IPS-NIHi7 (cell line): ENCODE measurements around the gene ATP5F1A.
"Not testable (repeated sequence)": the region's sequence is repeated elsewhere in the genome, so short reads cannot be mapped to it uniquely, and the experiment has no call there.

Source experiments
- DNase-seq: peaks from one replicate; pipeline ENCODE4 v3.0.0; 2012; ENCODE audit warnings: mixed read lengths; ENCODE audit errors: extremely low spot score

Gene ATP5F1A

DNA sequence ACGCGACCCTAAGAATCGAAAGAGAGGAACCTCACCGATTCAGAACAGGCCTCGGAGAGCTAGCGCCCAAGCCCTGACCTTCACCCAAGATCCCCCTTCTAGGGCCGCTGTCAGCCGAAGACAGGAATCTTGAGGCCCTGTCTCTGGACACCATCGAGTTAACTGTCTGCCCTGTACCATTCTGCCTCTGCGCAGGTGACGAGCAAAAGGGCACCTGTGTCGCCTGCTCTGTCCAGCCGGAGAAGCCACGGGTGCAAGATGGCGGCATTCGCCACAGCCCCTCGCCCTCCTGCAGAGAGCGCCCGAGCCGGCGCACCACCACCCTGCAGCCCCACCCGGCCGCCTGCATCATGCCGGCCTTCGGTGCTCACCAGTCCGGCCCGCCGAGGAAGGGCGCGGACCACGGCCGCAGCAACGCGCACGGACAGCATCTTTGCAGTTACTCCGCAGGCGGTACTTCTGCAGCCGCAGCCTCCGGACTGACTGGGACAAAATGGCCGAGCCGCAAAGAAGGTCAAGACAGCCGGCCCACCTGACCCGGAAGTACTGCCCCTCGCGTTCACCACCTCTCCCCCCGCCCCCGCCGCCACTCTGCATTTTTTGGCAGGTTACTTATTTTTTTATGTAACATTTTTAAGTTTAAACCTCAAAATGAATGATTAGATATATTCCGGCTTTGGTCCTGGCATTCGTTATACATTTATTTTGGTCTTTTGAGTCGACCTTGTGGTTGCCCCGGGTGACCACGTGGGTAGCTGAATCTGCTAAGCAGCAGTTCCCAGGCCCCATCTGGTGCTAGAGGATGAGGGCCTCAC is at the start of gene ATP5F1A:
Gene ATP5F1A, minus strand, starts transcription at position 496 of the 815 bp plus-strand sequence. Its CDS starts 65 bp downstream, at position 431.
- peak; percentile 87 for DNase-seq

DNA sequence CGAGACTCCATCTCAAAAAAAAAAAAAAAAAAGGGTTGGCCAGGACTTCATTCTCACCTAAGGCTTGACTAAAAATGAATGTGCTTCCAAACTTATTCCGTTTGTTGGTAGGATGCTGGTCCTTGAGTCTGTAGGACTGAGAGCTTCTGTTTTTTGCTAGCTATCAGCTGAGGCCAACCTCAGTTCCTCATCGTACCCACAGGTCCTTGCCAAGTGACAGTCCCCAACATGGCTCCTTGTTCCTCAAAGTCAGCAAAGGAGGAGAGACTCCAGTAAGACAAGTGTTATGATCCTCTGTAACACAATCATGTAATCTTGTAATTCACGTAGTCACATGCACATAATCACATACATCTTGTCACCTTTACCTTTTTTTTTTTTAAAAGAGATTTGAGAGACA is 43.1 kb upstream of the ATP5F1A start:
- no peak for DNase-seq

DNA sequence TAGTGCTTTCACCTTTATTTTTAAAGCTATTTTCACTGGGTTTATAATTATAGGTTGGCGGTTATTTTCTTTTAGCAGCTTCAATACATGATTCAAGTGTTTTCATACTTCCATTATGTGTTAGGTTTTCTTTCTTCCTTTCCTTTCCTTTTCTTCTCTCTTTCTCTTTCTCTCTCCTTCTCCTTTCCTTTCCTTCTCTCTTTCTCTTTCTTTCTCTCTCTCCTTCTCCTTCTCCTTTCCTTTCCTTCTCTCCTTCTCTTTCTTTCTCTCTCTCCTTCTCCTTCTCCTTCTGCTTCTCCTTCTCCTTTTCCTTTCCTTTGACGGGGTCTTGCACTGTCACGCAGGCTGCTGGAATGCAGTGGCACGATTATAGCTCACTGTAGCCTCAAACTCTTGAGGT is 42.1 kb upstream of the ATP5F1A start:
- DNase-seq: no peak

DNA sequence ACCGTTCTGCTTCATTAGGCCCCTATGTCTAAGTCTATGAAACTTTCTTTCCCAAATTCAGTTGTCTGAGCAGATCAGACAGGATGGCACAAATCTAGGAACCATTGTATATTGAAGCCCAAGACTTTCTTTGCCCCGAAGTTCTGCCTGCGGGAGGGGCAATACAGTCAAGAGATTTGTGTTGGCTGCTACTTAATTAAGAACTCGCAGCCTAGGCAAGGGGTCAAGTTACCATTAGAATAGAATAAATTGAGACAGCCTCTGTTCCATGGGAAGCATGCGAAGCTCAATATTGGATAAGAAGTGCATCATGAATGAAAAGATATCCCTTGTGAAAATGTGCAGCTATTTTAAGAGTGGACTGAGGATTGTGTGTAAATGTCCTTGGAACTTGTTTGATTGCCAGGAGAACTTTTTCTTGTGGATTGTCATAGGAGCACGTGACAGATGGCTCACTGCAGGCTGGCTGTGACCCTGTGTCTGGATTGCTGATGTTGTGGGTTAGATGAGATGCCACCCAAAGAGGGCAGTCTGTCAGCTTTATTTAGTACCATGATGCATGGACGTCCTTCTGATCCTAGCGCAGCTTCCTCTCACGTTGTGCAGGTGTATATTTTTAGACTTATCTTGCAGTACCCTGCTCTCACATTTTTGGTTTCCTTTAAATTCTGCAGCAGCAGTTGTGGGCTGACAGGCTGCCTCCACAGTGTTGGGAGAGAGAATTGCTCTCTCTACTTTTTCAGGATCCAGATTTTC is 37.0 kb upstream of the ATP5F1A start:
- DNase-seq: no peak

DNA sequence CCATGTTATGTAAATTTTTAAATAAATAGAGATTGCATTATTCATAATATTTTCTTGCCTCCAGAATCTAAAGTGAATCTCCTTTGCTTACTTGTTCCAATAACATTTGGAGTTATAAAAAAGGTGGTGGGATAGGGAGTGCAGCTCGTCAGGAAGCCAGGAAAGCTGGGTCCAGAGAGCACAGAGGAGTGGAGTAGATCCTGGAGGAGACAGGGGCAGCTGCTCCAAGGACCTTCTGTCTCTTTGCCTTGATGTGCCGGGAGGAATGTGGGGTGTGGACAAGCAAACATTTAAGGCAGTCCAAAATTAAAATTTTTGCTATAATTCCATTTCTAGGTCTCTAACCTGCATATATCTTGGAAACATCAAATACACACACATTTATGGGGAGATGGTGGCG is 35.4 kb upstream of the ATP5F1A start:
- DNase-seq: no peak

DNA sequence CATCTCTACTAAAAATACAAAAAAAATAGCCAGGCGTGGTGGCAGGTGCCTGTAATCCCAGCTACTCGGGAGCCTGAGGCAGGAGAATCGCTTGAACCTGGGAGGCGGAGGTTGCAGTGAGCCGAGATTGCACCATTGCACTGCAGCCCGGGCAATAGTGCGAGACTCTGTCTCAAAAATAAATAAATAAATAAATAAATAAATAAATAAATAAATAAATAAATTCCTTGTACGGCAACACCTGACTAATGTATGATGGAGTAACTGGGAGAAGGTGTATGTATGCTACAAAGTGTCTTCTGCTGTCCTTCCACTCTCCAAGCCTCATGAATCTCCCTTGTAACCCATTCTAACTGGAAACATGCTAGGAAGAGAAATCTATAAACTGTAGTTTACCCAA is 32.5 kb upstream of the ATP5F1A start:
- not testable (repeated sequence) for DNase-seq

DNA sequence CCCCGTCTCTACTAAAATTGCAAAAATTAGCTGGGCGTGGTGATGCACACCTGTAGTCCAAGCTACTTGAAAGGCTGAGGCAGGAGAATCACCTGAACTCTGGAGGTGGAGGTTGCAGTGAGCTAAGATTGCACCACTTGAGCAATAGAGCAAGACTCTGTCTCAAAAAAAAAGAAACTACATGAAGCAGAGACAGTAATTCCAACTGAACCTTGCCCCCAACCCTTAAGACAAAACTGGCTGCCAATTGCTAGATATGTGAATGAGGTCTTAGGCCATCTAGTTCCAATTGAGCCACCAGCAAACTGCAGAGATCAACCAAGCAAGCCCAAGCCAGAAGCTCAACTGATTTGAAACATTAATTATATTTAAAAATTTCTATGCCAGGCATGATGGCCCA is 32.0 kb upstream of the ATP5F1A start:
- DNase-seq: no peak

DNA sequence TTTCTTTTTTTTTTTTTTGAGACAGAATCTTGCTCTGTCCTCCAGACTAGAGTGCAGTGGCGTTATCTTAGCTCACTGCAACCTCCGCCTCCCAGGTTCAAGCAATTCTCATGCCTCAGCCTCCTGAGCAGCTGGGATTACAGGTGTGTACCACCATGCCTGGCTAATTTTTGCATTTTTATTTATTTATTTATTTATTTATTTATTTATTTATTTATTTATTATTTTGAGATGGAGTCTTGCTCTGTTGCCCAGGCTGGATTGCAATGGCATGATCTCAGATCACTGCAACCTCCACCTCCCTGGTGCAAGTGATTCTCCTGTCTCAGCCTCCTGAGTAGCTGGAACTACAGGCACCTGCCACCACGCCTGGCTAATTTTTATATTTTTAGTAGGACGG is 28.5 kb upstream of the ATP5F1A start:
- DNase-seq: not testable (repeated sequence)

DNA sequence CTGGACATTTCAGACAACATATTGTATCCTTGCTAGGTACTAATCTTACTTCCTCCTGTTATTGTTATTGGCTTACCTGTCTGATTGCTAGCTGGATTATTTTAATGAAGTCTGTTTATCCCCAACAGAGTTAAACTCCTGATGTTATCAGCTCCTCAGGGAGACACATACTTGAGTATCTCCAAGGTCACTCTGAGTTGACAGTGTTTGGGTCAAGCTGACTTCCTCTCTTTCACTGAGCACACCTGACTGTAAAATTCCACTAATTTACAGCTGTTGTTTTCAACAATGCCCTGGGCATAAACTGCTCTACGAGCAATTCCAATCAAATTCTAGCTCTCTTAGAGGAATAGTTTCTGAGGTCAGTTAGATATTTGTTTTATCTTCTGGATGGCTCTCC is 15.7 kb upstream of the ATP5F1A start:
- DNase-seq: no peak

DNA sequence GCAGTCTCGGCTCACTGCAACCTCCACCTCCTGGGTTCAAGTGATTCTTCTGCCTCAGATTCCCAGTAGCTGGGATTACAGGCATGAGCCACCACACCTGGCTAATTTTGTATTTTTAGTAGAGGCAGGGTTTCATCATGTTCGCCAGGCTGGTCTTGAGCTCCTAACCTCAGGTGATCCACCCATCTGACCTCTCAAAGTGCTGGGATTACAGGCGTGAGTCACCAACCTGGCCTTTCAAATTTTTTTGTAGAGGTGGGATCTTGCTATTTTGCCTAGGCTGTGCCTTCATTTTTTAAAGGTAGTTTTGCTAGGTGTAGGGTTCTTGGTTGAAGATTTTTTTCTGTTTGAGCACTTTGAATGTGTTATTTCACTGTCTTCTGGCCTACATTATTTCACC is 12.3 kb upstream of the ATP5F1A start:
- DNase-seq: no peak

DNA sequence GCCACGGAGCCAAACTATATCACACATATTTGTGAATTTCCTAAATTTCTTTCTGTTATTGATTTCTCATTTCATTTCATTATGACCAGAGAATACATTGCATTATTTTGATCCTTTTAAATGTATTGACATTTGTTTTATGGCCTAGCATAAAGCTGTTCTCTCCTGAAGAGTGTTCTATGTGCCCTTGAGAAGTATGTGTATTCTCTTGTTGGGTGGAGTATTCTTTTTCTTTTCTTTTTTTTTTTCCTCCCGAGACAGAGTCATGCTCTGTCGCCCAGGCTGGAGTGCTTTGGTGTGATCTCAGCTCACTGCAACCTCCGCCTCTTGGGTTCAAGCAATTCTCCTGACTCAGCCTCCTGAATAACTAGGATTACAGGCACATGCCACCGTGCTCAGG is 11.3 kb upstream of the ATP5F1A start:
- DNase-seq: no peak

DNA sequence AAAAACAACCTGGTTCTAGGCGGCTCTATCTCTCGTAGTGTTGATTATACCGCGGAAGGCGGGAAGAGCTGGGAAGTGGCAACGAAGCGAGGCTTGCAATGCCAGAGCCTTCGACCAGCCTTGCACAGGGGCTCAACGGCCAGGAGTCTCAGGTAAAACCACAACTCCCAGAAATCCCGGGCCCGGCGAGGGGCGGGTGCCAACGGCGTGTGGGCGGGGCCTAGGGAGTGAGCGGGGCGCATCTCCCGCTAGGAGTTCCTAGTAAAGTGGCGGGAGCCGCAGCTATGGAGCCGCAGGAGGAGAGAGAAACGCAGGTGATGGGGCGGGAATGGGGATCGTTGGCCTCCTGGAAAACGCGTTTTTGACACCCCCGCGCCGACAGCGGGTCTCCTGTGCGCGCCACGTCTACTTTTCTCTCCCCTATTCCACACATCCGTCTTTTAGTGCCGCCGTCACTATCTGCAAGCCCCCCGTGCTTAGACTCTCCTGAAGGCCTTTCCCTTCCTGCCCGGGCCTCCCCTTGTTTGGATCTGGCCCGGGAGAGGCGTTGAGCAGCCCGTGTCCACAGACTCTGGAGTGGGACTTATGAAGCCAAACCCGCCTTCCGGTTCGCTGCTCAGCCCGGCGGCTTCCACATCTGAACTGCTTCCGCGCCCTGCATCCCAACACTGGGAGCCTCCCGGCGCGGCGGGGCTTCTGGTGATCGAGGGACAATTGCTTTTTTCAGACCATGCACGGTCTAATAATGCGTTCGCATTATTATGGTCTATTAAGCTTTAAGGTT is 6.2 kb upstream of the ATP5F1A start, which contains the start of gene HAUS1:
Gene HAUS1, plus strand, starts transcription at position 258 of the 784 bp plus-strand sequence. Its CDS starts 27 bp downstream, at position 285.
- peak; percentile 98 for DNase-seq

DNA sequence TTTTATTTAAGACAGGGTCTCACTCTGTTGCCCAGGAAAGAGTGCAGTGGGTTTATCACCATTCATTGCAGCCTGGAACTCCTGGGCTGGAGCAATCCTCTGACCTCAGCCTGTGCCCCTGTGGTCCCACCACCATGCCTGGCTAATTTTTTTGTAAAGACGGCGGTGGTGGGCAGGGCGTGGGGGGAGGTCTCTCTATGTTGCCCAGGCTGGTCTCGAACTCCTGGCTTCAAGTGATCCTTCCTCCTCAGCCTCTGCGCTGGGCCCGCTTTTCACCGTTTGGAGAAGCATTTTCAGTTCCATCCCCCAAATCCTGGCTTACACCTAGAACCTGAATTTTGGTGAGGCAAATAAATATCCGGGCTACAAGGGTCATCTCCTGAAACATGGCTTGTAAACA is 1.4 kb upstream of the ATP5F1A start:
- DNase-seq: no peak

DNA sequence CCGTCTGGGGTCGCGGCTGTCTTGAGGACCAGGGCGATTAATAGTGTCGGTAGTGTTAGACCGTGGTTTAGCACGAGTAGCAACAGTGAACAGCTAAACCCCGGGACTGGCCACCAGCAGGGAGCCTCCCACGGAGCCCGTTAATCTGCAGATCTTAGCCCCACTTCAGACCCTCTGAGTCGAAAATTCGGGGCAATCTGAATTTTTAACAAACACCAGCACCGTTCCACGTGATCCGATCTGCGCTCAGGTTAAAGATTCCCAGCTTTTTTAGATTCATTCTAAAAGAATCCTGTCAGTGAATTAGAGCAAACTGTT is 479 bp upstream of the ATP5F1A start:
- no peak for DNase-seq

DNA sequence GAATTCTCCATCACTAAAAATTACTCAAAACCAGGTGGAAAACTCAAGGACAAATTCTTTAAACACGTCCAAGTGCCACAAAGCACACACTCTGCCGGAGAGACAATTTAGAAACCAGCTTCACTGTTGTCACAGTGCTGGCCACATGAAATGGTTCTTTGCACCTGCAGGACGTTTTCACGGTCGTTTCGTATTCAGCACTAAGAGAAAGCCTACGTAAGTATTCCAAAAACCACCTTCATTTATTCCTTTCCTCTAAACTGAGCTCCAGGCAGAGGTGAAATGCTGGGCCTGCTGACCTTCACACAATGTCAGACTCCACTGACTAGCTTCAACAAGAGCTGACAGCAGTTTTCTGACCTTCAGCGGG is 680 bp downstream of the ATP5F1A start:
- no peak for DNase-seq

DNA sequence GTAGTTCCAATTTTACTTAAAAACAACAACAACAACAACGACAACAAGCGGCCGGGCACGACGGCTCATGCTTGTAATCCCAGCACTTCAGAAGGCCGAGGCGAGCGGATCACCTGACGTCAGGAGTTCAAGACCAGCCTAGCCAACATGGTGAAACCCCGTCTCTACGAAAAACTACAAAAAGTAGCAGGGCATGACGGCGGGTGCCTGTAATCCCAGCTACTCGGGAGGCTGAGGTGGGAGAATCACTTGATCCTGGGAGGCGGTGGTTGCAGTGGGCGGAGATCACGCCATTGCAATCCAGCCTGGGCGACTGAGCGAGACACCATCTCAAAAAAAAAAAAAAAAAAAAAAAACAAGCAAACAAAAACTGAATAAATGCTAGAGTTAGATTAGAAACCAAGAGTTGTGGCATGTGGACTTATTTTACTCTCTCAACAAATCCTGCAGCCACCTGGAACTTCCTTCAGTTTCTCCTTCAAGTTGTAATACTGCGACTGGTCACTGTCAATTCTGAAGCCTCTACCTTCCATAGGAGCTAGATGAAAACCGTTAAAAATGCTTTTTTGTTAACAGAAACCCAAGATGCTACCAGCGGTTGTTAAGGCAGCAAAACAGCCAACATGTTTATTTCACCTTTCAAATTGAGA is 1.3 kb downstream of the ATP5F1A start:
- DNase-seq: no peak

DNA sequence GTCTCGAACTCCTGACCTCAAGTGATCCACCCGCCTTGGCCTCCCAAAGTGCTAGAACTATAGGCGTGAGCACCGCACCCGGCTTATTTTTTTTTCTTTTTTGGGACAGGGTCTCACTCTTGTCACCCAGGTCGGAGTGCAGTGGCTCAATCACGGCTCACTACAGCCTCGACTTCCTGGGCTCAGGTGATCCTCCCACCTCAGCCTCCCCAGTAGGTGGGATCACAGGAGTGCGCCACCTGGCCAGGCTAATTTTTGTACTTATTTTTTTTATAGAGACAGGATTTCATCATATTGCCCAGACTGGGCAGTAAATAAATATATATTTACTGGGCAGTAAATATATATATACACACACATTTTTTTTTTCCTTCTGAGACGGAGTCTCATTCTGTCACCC is 2.6 kb downstream of the ATP5F1A start:
- no peak for DNase-seq

DNA sequence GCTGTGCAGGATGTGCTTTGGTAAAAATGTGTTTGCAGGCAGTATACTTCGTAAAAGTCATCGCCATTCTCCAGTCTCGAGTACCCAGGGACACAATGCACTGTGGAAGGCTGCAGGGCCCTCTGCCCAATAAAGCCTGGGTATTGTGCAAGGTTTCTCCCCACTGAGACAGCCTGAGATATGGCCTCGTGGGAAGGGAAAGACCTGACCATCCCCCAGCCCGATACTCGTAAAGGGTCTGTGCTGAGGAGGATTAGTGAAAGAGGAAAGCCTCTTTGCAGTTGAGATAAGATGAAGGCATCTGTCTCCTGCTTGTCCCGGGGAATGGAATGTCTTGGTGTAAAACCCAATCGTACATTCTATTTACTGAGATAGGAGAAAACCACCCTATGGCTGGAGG is 9.6 kb downstream of the ATP5F1A start:
- not testable (repeated sequence) for DNase-seq

DNA sequence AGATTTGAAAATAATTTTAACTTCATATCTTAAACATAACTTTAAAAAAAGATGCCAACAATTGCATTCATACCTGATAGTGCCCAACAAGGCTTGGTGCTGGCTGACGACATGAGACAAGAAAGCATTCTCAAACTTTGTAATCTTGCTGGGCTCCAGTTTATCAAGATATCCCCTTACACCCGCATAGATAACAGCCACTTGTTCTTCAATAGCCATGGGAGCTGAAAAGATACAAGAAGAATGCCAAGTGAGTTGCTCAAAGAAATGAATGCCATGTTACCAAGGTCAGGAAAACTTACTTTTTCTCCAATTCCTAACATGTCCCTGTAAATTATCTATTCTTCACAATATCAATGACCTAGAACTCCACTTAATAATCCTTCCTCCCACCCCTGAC is 13.7 kb downstream of the ATP5F1A start:
- DNase-seq: no peak

DNA sequence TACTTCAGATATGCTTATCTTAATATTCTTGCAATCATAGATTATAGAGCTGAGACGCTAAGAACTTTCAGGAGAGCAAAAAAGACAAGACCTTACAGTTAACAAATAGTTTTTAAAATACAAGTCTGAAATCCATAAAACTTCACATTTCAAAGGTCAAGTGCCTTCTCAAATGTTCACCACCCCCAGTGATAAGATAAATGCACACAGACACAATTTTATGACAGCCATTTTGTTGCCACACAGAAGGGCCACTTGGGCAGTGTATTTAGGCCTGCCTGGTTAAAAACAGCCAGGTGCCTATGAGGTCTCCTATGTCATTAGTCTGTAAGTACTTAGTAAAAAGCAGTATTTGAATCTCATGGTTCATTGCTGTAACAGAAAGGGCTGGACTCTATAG is 17.9 kb downstream of the ATP5F1A start:
- no peak for DNase-seq

DNA sequence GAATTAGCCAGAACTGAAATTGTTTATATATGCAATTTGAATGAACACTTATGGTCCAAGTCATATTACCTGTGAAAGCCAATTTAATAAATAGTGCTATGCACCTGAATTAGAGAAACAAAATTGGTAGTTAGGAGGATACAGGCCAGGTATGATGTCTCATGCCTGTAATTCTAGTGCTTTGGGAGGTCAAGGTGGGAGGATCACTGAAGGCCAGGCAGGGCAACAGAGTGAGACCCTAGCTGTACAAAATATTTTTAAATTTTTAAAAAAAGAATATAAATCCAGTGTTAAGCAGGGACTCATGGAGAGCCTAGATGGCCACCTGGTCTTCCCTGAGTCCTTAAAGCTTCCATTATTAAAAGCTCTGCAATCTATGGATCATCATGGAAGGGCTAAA is 18.8 kb downstream of the ATP5F1A start:
- DNase-seq: no peak
